Kidney (tissue), 14 donors: ENCODE data around the gene KCNK7. TPM values are rescaled to one million over a fixed set of nuclear protein-coding genes. Genes with fewer than 3 reads are reported as not detected.

Experiments
- DNase-seq, 5 donors: peaks; one replicate each; pipeline ENCODE4 v3.0.0-alpha.2; 2013 to 2020
- FAIRE-seq: peaks from 2 replicates; lab custom pipeline; 2012; peaks lifted over from hg19 to GRCh38; lab: Jason Lieb, UNC
- H3K27ac ChIP-seq, 2 donors: one replicate each; pipeline ENCODE4 v1.7.0; 2013; ENCODE audit warnings: low read depth in 2 of 2, low read length in 2 of 2, inconsistent platforms in 1 of 2
- H3K27me3 ChIP-seq: one replicate; pipeline ENCODE4 v1.7.1; 2013; ENCODE audit warnings: low read length, inconsistent platforms; ENCODE audit not compliant: control insufficient read depth, insufficient read depth
- H3K36me3 ChIP-seq, 3 donors: one replicate each; pipeline versions ENCODE4 v1.7.0 to v1.7.1; 2013; ENCODE audit warnings: low read length in 3 of 3, control low read depth in 1 of 3, inconsistent platforms in 1 of 3; ENCODE audit not compliant: insufficient read depth in 3 of 3, control insufficient read depth in 2 of 3
- H3K4me1 ChIP-seq, 3 donors: one replicate each; pipeline versions ENCODE4 v1.7.0 to v1.7.1; 2013; ENCODE audit warnings: low read length in 3 of 3, inconsistent platforms in 1 of 3, low read depth in 1 of 3; ENCODE audit not compliant: control insufficient read depth in 2 of 3, insufficient read depth in 2 of 3
- H3K4me3 ChIP-seq, 3 donors: one replicate each; pipeline versions ENCODE4 v1.7.0 to v1.8.1; 2013; ENCODE audit warnings: low read length in 3 of 3, control low read depth in 1 of 3, inconsistent platforms in 1 of 3
- H3K9ac ChIP-seq, 3 donors: one replicate each; pipeline versions ENCODE4 v1.7.0 to v1.7.1; 2013; ENCODE audit warnings: low read length in 3 of 3, control low read depth in 1 of 3, inconsistent platforms in 1 of 3
- H3K9me3 ChIP-seq, 3 donors: one replicate each; pipeline versions ENCODE4 v1.7.0 to v1.7.1; 2013; ENCODE audit warnings: low read length in 3 of 3, control low read depth in 1 of 3, inconsistent platforms in 1 of 3; ENCODE audit not compliant: control insufficient read depth in 2 of 3, insufficient read depth in 1 of 3
- CTCF ChIP-seq: IDR thresholded peaks from 3 replicates; pipeline ENCODE4 v1.5.1; 2012; ENCODE audit warnings: mild to moderate bottlenecking, moderate library complexity, borderline replicate concordance; ENCODE audit not compliant: insufficient read depth; ENCODE audit errors: extremely low read depth
- intact Hi-C: fragments of 100-400 bp; cut with DNase I; formaldehyde crosslinking; loops from one replicate; pipeline ENCODE4 v1.11.1; 2022
- polyA plus RNA-seq: library from polyadenylated mRNA; stranded (reverse); fragments of 350-450 nt; fragmentation: Illumina TruSeq; extraction: RNeasy Lipid Tissue Mini Kit (QIAGEN cat#74804); gene quantifications from one replicate; pipeline ENCODE4 v1.2.3, GENCODE V29; 2014; ENCODE audit warnings: low read depth, low replicate concordance; ENCODE audit not compliant: insufficient read depth
- total RNA-seq: library from RNA; stranded (reverse); fragmentation: NEBNext Ultra II Directional; extraction: Animal tissue kit (Norgen Biotek cat#: 25700); gene quantifications from one replicate; pipeline ENCODE4 v1.2.1, GENCODE V29; 2021
- donor health status: control.
- donor health status: control.
- donor health status: control.
- donor health status: control.
- donor health status: control.
- donor health status: DM: yes; HTN: yes; CAD: no.
- donor health status: Normal renal cell carcinoma (clear cell type).

KCNK7 gene
- total and polyA plus RNA-seq, 2 donors from 2014 or later: 0.25 TPM; not detected in 1

DNA sequence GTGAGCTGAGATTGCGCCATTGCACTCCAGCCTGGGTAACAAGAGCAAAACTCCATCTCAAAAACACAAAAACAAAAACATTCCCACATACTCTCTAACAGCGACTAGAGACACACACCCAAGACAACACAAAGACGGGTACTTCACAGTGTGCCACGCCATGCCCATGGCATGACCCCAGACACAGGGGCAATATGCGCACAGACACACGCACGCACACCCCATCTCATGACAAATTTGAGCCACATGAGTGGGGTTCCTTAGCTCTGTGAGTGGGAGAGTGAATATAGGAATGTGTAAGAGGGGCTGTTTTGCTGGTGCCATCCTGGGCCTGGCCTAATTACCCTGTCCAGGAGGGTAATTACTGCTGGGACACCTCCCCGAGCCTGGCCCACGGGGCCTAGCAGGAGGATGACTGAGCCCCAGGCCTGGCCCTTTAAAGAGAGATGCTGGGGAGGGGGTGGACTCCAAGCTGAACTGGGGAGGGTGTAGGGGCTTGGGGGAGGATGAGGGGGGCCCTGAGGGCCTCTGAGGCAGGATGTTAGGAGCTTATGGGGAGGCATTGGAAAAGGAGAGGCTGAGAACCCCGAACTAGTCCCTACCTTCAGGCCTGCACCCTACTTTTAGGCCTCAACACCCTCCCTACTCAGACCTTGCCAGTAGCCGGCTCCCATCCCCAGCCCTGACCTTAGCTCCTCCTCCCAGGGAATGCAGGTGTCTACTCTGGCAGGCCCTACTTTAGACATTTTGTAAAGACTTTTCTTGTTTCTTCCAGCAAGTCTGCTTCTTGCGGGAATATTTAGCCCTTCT is 38.9 kb downstream of the KCNK7 start:
- Histone ChIP-seq H3K27me3 (no peaks in the 10 kb centered on the region), H3K4me3 (peak overlapping the region; percentile 35 to 50 (median 43)), H3K36me3 (no peaks in the 10 kb centered on the region), H3K9ac (peak overlapping the region in 1 of 3 donors; percentile 83), H3K27ac (peak overlapping the region; percentile 58 to 78), H3K9me3 (no peaks in the 10 kb centered on the region), H3K4me1 (peaks cover 0 to 53% (median 18%) of the 10 kb centered on the region in 3 donors)
- no peak for TF ChIP-seq CTCF
- DNase-seq (peak in 1 of 5 donors; percentile 49), FAIRE-seq (no peak)
- intact Hi-C loops: no loop called here

DNA sequence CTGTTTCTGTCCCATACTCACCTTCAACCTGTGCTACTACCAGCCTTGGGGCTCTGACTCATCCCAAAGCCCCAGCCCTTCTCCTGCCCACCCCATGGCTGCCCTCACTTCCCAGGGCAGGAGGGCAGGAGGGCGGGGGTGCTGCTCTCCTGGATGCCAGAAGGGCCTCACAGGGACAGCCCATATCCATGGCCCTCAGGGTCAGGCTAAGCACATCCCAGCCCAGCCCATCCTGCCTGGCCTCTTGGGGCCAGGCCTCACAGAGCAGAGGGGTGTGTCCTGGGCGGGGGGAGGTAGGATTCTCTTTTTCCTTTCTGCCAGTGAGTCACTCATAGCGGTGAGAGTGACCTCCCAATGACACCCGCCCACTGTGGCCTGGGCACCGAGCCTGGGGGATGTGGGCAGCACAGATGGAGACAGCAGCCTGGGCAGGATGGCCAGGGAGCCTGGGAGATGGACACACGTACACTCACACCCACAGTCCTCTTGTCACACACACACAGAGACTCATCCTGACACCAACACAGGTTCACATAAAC is 39.8 kb downstream of the KCNK7 start:
- Histone ChIP-seq H3K9ac (no peak overlapping the region), H3K4me1 (peaks cover 0 to 54% (median 13%) of the 10 kb centered on the region in 3 donors), H3K9me3 (no peaks in the 10 kb centered on the region), H3K27ac (peak overlapping the region in 1 of 2 donors; percentile 61), H3K4me3 (no peak overlapping the region), H3K27me3 (no peaks in the 10 kb centered on the region), H3K36me3 (no peaks in the 10 kb centered on the region)
- TF ChIP-seq CTCF: no peak
- FAIRE-seq: no peak
- intact Hi-C loops: no loop called here
- peak in 2 of 5 donors; percentile 57 to 91 for DNase-seq

DNA sequence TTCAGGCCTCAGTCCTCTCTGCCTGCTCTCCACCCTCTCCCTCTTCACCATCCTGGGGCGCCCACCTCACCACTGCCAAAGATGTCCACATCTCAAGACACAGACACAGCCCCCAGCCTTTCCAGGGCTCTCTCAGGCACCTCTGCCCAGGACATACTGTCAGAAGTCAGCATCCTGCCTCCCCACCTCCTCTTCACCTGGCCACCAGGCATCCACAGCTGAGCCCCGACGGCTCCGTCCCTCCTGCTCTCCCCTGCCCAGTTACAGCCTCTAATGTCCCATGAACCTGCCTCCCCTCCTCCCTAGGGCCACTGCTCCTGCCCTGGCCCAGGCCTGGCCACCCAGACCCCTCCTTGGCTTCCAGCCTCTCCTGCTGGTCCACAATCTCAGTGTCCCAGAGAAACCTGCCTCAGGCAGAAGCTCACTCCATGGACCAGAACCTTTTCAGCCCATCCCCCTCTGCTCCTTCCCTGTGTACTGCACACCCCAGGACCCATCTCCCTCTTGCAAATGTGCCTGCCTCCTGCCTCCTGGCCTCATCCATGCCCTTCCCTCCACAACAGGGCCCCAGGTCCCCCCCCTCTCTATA is 40.7 kb downstream of the KCNK7 start:
- H3K36me3 ChIP-seq: no peaks in the 10 kb centered on the region
- H3K27ac ChIP-seq: peak overlapping the region in 1 of 2 donors; percentile 20
- no peaks in the 10 kb centered on the region for H3K27me3 ChIP-seq
- intact Hi-C loops: no loop called here
- peaks cover 0 to 48% (median 13%) of the 10 kb centered on the region in 3 donors for H3K4me1 ChIP-seq
- no peaks in the 10 kb centered on the region for H3K9me3 ChIP-seq
- no peak overlapping the region for H3K9ac ChIP-seq
- peak in 1 of 5 donors; percentile 50 for DNase-seq
- no peak for FAIRE-seq
- TF ChIP-seq CTCF: no peak
- no peak overlapping the region for H3K4me3 ChIP-seq
